GM21529 (cell line): Measurements from ENCODE around the gene VPS41.
"Not testable (repeated sequence)": the region's sequence is repeated elsewhere in the genome, so short reads cannot be mapped to it uniquely, and the experiment has no call there.

Experiments
- ATAC-seq: cut with Tn5 transposase; IDR thresholded peaks from one replicate; pipeline ENCODE4 v1.9.1; 2021; ENCODE audit not compliant: unreplicated experiment

The VPS41 gene

GRCh38 chr7:38908759-38909335 lies at the start of gene VPS41:
VPS41 (minus strand) TSS chr7:38909191; CDS start chr7:38909174, 17 bp downstream.
- ATAC-seq = peak; percentile 98

GRCh38 chr7:38955892-38956291 lies 46.9 kb upstream of the VPS41 start:
- no peak for ATAC-seq

GRCh38 chr7:38953971-38954370 lies 45.0 kb upstream of the VPS41 start:
- ATAC-seq = no peak

- no peak for ATAC-seq
These were observed 44.2 kb upstream of the VPS41 start for GRCh38 chr7:38953227-38953626.

GRCh38 chr7:38951213-38951612 lies 42.2 kb upstream of the VPS41 start:
- ATAC-seq = no peak

GRCh38 chr7:38950309-38950708 lies 41.3 kb upstream of the VPS41 start:
- no peak for ATAC-seq

GRCh38 chr7:38947541-38947940 lies 38.5 kb upstream of the VPS41 start:
- not testable (repeated sequence) for ATAC-seq

GRCh38 chr7:38942431-38943051 lies 33.5 kb upstream of the VPS41 start:
- ATAC-seq = no peak

- ATAC-seq = no peak
These were observed 31.8 kb upstream of the VPS41 start for GRCh38 chr7:38940774-38941173.

- ATAC-seq = no peak
These were observed 29.6 kb upstream of the VPS41 start for GRCh38 chr7:38938589-38938988.

- no peak for ATAC-seq
These were observed 29.1 kb upstream of the VPS41 start for GRCh38 chr7:38938001-38938485.

GRCh38 chr7:38936641-38937040 lies 27.6 kb upstream of the VPS41 start:
- ATAC-seq = no peak

GRCh38 chr7:38934536-38934935 lies 25.5 kb upstream of the VPS41 start:
- no peak for ATAC-seq

- ATAC-seq = no peak
These were observed 25.1 kb upstream of the VPS41 start for GRCh38 chr7:38934051-38934450.

- ATAC-seq = peak; percentile 90
These were observed 23.6 kb upstream of the VPS41 start for GRCh38 chr7:38932509-38933168.

GRCh38 chr7:38929460-38930171 lies 20.6 kb upstream of the VPS41 start:
- no peak for ATAC-seq

GRCh38 chr7:38928506-38928905 lies 19.5 kb upstream of the VPS41 start:
- no peak for ATAC-seq

GRCh38 chr7:38927751-38928150 lies 18.8 kb upstream of the VPS41 start:
- no peak for ATAC-seq

- ATAC-seq = no peak
These were observed 11.7 kb upstream of the VPS41 start for GRCh38 chr7:38920731-38921130.

GRCh38 chr7:38916396-38916795 lies 7.4 kb upstream of the VPS41 start:
- ATAC-seq = no peak

GRCh38 chr7:38909870-38910269 lies 879 bp upstream of the VPS41 start:
- no peak for ATAC-seq

GRCh38 chr7:38907766-38908165 lies 1.2 kb downstream of the VPS41 start:
- no peak for ATAC-seq
